ENCODE measurements around the gene FAM76A. TPM values are rescaled to one million over a fixed set of nuclear protein-coding genes. Genes with fewer than 3 reads are reported as not detected.
"Not testable (repeated sequence)": the region's sequence is repeated elsewhere in the genome, so short reads cannot be mapped to it uniquely, and the experiment has no call there.

The FAM76A gene
- 10 to 100 TPM in 1 of 4 donors, 1 to 10 TPM in 3; 7.6 to 10.7 (median 9.3) TPM for total RNA-seq
- polyA plus RNA-seq: 1 to 10 TPM; 2.7 to 6.7 (median 3.3) TPM
- long read RNA-seq, donor 1, partial matches to known transcripts: 0 of 4 reads
- long read RNA-seq, donor 1, other reads (novel, unspliced or antisense): 1 of 4 reads
- long read RNA-seq, donor 2, partial matches to known transcripts: 0 of 8 reads
- long read RNA-seq, donor 2, other reads (novel, unspliced or antisense): 1 of 8 reads

DNA sequence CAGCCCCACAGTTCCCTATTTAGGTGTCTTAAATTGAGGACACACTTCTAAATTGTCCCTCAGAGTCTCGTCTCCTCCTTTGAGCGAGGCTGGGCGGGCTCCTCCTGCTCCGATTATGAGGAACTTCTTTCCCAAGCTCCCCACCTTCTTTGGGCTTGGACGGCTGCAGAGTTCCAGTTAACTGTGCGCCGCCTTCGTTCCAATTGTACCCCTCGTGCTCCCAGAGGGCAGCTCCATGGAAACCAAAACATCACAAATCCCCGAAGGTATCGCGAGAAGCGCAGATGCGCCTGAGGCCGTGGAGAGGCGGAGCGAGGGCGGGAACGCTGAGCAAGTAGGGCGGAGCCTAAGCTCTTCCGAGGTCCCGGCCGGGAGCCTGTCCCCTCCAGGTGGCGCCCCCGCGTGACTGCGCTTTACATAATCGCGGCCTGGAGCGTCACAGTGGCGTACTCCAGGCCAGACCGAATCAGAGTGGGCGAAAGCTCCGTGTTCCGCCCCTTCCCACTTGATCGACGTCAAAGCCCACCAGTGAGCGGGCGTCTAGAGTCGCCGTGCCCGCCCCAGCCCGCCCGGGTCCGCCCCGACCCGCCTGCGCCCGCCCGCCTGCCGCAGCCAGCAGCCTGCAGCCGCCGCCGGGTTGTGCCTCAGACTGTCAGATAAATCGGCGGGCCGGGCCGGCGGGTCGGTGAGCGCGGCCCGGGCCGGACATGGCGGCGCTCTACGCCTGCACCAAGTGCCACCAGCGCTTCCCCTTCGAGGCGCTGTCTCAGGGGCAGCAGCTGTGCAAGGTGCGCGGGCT is at the start of gene FAM76A:
FAM76A (plus strand) TSS at position 588 of the 799 bp plus-strand sequence; CDS start at position 708, 120 bp downstream.
- WGBS, 3 donors: 1% methylated on average over 63 to 72 of the region's 72 CpGs
- peak; percentile 99 to 100 for DNase-seq
- intact Hi-C loops (cut with DNase I): loop anchor here (5.0 to 10.0 kb wide), 2 partner anchors 47 to 51 kb away; partner anchors contain the start of genes IFI6 (in 1 of the 2) and STX12 (in 1 of the 2)
- peaks cover 3 to 28% of the 10 kb centered on the region in 2 donors for H3K36me3 ChIP-seq (ENCODE audit: insufficient read depth in 1 of 2, low read depth in 1 of 2)
- ATAC-seq: peak; percentile 96 to 98 (median 96)
- H3K27ac ChIP-seq: peak within 1 kb of the TSS; percentile 94
- H3K4me1 ChIP-seq: peaks cover 18% of the 10 kb centered on the region
- TF ChIP-seq, protein P1, sequence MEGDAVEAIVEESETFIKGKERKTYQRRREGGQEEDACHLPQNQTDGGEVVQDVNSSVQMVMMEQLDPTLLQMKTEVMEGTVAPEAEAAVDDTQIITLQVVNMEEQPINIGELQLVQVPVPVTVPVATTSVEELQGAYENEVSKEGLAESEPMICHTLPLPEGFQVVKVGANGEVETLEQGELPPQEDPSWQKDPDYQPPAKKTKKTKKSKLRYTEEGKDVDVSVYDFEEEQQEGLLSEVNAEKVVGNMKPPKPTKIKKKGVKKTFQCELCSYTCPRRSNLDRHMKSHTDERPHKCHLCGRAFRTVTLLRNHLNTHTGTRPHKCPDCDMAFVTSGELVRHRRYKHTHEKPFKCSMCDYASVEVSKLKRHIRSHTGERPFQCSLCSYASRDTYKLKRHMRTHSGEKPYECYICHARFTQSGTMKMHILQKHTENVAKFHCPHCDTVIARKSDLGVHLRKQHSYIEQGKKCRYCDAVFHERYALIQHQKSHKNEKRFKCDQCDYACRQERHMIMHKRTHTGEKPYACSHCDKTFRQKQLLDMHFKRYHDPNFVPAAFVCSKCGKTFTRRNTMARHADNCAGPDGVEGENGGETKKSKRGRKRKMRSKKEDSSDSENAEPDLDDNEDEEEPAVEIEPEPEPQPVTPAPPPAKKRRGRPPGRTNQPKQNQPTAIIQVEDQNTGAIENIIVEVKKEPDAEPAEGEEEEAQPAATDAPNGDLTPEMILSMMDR (IDR thresholded peaks at IDR 0.05): peak; percentile 34
- no peaks in the 10 kb centered on the region for H3K27me3 ChIP-seq (ENCODE audit: insufficient read depth in 3 of 3, low read length in 2 of 3)
- H3K9me3 ChIP-seq: no peaks in the 10 kb centered on the region
- peak within 1 kb of the TSS; percentile 95 for H3K4me3 ChIP-seq

DNA sequence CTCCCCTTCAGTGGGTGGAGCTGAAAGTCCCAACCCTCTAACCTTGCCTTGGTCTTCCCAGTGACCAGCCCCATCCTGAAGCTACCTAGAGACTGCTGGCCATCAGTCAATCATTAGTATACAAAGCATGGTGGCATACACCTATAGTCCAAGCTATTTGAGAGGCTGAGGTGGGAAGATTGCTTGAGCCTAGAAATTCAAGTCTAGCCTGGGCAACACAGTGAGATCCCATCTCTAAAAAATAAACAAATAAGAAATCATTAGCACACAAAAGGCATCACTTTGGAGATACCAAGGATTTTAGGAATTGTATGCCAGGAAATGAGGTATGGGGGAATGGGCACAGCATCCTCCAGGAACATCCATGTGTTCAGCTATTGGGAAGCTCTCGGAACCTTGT is 49.4 kb upstream of the FAM76A start:
- ATAC-seq (no peak), DNase-seq (no peak)
- TF ChIP-seq, protein P1 (IDR thresholded peaks at IDR 0.05): no peak
- WGBS, 3 donors: 94 to 100% (median 100%) methylated on average over 1 of the region's 1 CpG
- Histone ChIP-seq H3K4me1 (peaks cover 8% of the 10 kb centered on the region), H3K27ac (no peak overlapping the region), H3K27me3 (ENCODE audit: insufficient read depth in 3 of 3, low read length in 2 of 3) (no peaks in the 10 kb centered on the region), H3K36me3 (ENCODE audit: insufficient read depth in 1 of 2, low read depth in 1 of 2) (no peaks in the 10 kb centered on the region), H3K4me3 (no peak overlapping the region), H3K9me3 (peaks cover 5% of the 10 kb centered on the region)
- intact Hi-C loops (cut with DNase I): loop anchor here in 1 of 2 donors (10.0 kb wide), 1 partner anchor 48 kb away; the partner anchor contains the start of gene FAM76A

DNA sequence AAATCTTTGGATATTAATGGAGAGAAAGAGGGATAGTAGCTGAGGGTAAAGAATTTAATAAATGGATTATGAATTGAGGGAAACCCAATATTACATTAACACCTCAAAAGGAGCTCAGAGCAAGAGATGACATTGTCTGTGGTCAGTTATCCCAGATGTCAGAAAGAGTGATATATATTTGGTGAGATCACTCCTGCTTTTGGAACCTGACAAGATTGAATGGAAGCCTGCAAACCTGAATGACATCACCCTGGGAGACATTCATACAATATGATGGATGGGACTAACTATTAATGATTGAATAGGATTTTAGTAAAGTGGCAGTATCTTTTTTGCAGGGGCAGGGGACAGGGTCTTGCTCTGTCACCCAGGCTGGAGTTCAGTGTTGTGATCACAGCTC is 47.0 kb upstream of the FAM76A start:
- no peak for ATAC-seq
- DNase-seq: no peak
- Histone ChIP-seq H3K4me1 (no peaks in the 10 kb centered on the region), H3K27ac (no peak overlapping the region), H3K36me3 (ENCODE audit: insufficient read depth in 1 of 2, low read depth in 1 of 2) (no peaks in the 10 kb centered on the region), H3K27me3 (ENCODE audit: insufficient read depth in 3 of 3, low read length in 2 of 3) (peaks cover 0 to 2% (median 0%) of the 10 kb centered on the region in 3 donors), H3K4me3 (no peak overlapping the region), H3K9me3 (peaks cover 5% of the 10 kb centered on the region)
- TF ChIP-seq, protein P1 (IDR thresholded peaks at IDR 0.05): no peak
- intact Hi-C loops (cut with DNase I): loop anchor here in 1 of 2 donors (10.0 kb wide), 1 partner anchor 46 kb away; the partner anchor contains the start of gene FAM76A

DNA sequence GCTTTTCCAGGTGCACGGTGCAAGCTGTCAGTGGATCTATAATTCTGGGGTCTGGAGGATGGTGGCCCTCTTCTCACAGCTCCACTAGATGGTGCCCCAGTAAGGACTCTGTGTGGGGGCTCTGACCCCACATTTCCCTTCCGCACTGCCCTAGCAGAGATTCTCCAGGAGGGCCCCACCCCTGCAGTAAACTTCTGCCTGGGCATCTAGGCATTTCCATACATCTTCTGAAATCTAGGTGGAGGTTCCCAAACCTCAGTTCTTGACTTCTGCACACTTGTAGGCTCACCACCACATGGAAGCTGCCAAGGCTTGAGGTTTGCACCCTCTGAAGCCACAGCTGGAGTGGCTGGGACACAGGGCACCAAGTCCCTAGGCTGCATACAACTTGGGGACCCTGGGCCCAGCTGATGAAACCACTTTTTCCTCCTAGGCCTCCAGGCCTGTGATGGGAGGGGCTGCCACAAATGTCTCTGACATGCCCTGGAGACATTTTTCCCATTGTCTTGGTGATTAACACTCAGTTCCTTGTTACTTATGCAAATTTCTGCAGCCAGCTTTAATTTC is 45.5 kb upstream of the FAM76A start:
- DNase-seq; ATAC-seq; H3K4me1 ChIP-seq; H3K36me3 ChIP-seq (ENCODE audit: insufficient read depth in 1 of 2, low read depth in 1 of 2); H3K27ac ChIP-seq; H3K9me3 ChIP-seq; intact Hi-C loops (cut with DNase I); H3K4me3 ChIP-seq; H3K27me3 ChIP-seq (ENCODE audit: insufficient read depth in 3 of 3, low read length in 2 of 3): not testable (repeated sequence)
- WGBS, 3 donors: 89 to 97% (median 95%) methylated on average over 2 of the region's 2 CpGs

DNA sequence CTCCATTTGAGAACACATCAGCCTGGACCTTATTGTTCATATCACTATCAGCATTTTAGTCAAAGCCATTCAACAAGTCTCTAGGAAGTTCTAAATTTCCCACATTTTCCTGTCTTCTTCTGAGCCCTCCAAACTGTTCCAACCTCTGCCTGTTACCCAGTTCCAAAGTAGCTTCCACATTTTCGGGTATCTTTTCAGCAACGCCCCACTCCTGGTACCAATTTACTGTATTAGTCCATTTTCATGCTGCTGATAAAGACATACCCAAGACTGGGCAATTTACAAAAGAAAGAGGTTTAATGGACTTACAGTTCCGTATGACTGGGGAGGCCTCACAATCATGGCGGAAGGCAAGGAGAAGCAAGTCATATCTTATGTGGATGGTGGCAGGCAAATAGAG is 44.2 kb upstream of the FAM76A start:
- H3K27ac ChIP-seq; H3K36me3 ChIP-seq (ENCODE audit: insufficient read depth in 1 of 2, low read depth in 1 of 2); H3K4me1 ChIP-seq; H3K9me3 ChIP-seq; H3K4me3 ChIP-seq; intact Hi-C loops (cut with DNase I); ATAC-seq; H3K27me3 ChIP-seq (ENCODE audit: insufficient read depth in 3 of 3, low read length in 2 of 3); DNase-seq: not testable (repeated sequence)
- 93 to 98% (median 95%) methylated on average over 4 of the region's 4 CpGs for WGBS, 3 donors
